NCI-H146 treated with DMSO at 0.1 percent for 48 hours (cell line): Measurements from ENCODE around the gene CTNNA2.

Experiments used
- DNase-seq: peaks from one replicate; lab custom pipeline; 2025; ENCODE audit not compliant: unreplicated experiment; lab: John Stamatoyannopoulos, UW

Gene CTNNA2

DNA sequence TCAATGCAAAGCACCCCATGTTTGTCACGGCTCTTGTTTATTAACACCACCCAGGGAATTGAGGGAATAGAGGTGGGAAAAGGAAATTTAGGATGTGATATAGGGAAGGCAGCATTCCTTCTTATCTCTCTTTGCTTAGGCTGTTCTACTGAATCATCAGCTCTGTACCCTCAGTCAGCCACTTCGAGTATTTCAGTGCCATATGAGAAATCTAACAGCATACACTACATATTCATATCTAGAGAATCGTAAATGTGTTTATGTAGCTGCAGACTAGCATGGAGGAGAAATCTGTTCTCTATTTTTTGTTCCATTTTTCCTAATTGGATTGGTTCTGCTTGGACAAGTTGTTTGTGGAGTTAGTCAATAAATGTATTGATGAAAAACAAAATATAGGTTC, 187.8 kb downstream of the CTNNA2 start:
- no peak for DNase-seq

DNA sequence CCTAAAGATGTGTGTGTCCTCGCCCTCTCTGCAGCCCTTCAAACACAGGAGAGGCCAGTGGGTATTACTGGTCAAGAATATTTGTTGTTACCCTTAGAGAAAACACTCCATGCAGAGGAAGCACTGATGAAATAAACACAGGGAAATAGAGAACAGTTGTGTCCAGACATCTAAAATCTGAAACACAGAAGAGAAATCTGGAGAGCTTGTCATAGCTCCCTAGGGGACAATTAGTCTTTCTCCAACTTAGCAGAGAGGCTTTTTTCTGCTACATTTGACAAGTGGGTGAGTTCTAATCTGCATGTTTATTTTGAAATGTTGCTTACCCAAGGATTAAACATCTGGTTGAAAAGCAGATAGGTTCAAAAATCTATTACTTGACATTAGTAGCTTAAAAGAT, 190.1 kb downstream of the CTNNA2 start:
- no peak for DNase-seq

- no peak for DNase-seq
Measured at GRCh38 chr2:79711098-79711497, 198.2 kb downstream of the CTNNA2 start.

GRCh38 chr2:79713131-79713785, 200.4 kb downstream of the CTNNA2 start:
- no peak for DNase-seq

GRCh38 chr2:79714283-79714682, 201.4 kb downstream of the CTNNA2 start:
- no peak for DNase-seq

- DNase-seq = no peak
Measured at GRCh38 chr2:79715338-79715737, 202.5 kb downstream of the CTNNA2 start.

DNA sequence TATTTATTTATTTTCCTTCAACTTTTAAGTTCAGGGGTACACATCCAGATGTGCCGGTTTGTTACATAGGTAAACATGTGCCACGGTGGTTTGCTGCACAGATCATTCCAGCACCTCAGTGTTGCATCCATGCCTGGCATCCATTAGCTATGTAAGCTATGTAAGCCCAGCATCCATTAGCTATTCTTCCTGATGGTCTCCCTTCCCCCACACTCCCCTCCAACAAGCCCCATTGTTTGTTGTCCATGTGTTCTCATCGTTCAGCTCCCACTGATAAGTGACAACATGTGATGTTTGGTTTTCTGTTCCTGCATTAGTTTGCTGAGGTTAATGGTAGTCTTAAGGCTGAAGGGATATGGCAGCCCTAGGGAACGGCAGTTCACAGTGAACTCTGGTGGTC, 203.4 kb downstream of the CTNNA2 start:
- DNase-seq = no peak

DNA sequence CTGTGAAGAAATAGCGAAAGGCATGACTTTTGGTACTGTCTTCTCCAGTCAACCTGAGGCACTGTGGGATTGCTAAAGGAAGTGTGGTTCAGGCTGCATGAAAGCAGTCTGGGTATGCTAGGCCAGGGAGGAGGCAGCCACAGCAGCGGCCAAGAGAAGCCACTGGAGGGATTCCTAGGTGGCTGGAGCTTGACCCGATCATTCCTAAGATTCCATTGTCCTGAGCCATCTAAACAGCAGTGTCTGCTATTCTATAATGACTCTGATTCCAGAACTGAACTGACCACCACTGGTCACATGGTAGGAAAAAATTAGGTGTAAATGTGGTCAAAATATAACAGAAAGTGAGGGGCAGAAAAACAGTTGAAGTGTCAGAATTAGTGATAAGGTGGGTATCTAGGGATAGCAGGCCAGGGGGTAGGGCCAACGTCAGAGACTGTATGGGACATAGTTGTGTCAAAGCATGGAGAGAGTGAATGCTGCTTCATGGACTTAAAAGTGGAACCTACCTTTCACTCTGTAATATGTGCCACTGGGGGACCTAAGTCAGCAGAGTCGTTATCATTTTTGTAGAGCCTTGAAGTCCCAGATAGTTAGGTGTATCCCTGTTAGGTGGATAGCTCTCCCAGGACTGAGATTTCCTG, 204.6 kb downstream of the CTNNA2 start:
- no peak for DNase-seq

GRCh38 chr2:79721061-79721460, 208.2 kb downstream of the CTNNA2 start:
- no peak for DNase-seq

DNA sequence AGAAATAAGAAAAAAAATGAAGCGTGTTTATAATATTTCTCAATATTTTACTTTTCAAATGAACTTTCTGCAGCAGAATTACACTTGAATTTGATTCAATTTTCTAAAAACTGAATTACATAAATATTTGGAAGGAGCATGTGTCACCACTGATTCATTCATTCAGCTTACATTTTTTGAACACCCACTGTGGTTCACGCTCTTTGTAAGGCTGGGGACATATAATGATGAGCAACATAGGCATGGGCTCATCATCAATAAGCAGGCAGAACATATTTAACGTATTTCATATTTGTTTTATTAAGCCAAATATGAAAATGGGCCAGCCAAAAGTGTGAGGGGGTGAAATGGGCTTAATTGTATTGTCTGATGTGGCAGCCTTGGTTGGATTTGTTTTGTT, 209.1 kb downstream of the CTNNA2 start:
- DNase-seq = no peak

DNA sequence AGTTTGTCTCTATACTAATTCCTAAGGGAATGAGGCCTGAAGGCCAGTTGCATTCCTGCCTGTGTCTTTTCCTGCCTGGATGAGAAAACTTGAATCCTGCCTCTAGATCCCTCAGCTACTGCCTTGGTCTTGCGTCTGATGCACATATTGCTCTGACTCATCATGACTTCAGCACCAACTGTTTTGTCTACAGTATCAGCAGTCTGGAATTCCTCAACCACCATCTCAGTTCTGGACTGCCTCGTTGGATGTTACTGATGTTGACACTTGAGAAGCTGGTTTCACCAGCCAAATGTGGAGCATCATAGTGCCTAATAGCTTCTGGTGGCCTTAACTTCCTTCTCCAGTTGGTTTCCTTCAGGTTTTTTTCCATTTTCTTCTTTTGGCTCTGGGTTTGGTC, 211.0 kb downstream of the CTNNA2 start:
- DNase-seq = no peak

GRCh38 chr2:79729532-79729931, 216.7 kb downstream of the CTNNA2 start:
- no peak for DNase-seq

- no peak for DNase-seq
Measured at GRCh38 chr2:79734518-79734917, 221.7 kb downstream of the CTNNA2 start.

GRCh38 chr2:79740879-79741443, 228.1 kb downstream of the CTNNA2 start:
- DNase-seq = no peak

DNA sequence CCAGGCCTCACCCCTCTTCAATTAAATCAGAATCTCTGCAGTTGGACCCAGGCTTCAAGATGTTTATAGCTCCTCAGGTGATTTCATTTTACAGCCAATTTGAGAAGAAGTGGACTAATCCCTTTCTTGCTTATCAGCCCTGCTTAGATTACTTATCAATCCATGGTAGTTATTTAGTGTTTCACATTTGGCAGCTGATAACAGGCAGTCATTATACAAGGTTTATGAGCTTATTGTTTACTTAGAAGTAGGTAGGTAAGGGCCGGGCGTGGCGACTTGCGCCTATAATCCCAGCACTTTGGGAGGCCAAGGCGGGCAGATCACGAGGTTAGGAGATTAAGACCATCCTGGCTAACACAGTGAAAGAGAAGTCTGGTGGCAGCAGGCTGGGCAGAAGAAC, 237.5 kb downstream of the CTNNA2 start:
- no peak for DNase-seq

DNA sequence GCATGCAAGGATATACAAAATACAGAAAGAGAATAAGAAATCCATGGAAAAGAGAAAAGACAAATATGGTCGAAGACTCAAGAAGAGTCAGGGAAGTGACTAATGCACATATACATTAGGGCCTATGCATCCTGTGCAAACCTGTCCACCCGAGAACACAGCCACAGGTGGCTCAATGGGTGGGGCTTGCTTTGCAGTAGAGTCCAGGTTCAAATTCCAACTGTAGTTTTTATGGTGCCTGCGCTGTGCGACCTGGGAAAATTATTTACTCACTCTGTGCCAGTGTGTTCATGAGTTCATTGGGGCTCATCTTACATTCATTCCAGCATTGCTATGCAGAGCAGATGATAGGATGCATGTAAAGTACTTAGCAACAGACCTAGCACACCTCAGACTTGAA, 244.7 kb downstream of the CTNNA2 start:
- DNase-seq = no peak

- DNase-seq = no peak
Measured at GRCh38 chr2:79758042-79758441, 245.2 kb downstream of the CTNNA2 start.

DNA sequence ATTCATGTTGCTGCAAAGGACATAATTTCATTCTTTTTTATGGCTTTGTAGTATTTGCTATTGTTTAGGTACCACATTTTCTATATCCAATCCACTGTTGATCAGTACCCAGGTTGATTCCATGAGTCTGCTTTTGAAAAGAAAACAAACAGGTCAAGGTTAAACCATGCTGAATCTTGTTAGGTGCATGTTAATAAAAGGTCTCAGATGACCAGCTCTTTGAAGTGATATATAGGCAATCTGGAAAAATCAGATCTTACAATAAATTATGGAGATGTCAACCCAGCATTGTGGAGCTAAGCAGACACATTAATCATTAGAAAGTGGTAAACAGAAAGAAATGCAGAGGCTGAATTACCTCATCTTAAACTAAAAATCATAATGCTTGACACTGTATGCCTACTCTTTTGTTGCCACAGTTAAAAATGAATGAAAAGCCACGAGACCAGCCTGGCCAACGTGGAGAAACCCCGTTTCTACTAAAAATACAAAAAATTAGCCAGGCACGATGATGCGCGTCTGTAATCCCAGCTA, 246.0 kb downstream of the CTNNA2 start:
- no peak for DNase-seq

- no peak for DNase-seq
Measured at GRCh38 chr2:79770926-79771325, 258.1 kb downstream of the CTNNA2 start.

DNA sequence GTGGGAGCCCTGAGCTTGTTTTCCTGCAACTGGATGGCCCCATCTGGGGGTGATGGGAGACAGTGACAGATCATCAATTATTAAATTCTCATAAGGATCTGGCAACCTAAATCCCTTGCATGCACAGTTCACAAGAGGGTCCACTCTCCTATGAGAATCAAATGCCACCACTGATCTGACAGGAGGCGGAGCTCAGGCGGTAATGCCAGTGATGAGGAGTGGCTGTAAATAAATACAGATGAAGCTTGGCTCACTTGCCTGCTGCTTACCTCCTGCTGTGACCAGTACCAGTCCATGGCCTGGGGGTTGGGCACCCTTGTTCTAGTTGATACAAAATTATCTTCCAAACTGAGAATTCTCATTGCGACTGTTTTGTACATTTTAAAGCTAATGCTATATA, 258.6 kb downstream of the CTNNA2 start:
- DNase-seq = no peak

- DNase-seq = no peak
Measured at GRCh38 chr2:79774016-79774415, 261.2 kb downstream of the CTNNA2 start.

- DNase-seq = no peak
Measured at GRCh38 chr2:79776461-79776860, 263.6 kb downstream of the CTNNA2 start.
